ENCODE data around the gene WDR91. TPM values are rescaled to one million over a fixed set of nuclear protein-coding genes. Genes with fewer than 3 reads are reported as not detected.
A peak's percentile ranks its signal among the peaks of the same experiment; 100 is the strongest.
"Not testable (repeated sequence)": the region's sequence is repeated elsewhere in the genome, so short reads cannot be mapped to it uniquely, and the experiment has no call there.

The WDR91 gene
- total RNA-seq, 2 donors from 2014 or later: 28.0 to 32.4 TPM

GRCh38 chr7:135217645-135218509, 6.6 kb upstream of the WDR91 start:
- peak in 3 of 4 donors; percentile 57 to 67 (median 57) for DNase-seq
- H3K4me3 ChIP-seq: no peak overlapping the region
- intact Hi-C loops (cut with DNase I): no loop called here
- ATAC-seq: peak; percentile 97
- TF ChIP-seq POLR2A (IDR thresholded peaks at IDR 0.05) (no peak), CTCF (IDR thresholded peaks at IDR 0.05) (no peak)
- no peaks in the 10 kb centered on the region for H3K36me3 ChIP-seq (replicated peaks in 1 of 2; ENCODE audit: insufficient read depth in 1 of 2, low read depth in 2 of 2)
- H3K27me3 ChIP-seq: no peaks in the 10 kb centered on the region
- H3K27ac ChIP-seq: peak overlapping the region; percentile 28 to 85 (median 72)
- 23% methylated on average over 5 of the region's 5 CpGs for WGBS, 2 donors
- H3K4me1 ChIP-seq: peaks cover 18% of the 10 kb centered on the region
- H3K9me3 ChIP-seq: no peaks in the 10 kb centered on the region

GRCh38 chr7:135215698-135216097, 4.4 kb upstream of the WDR91 start:
- Histone ChIP-seq H3K4me3 (no peak overlapping the region), H3K27me3 (no peaks in the 10 kb centered on the region), H3K27ac (peak overlapping the region in 2 of 4 donors; percentile 5 to 39), H3K4me1 (peaks cover 18% of the 10 kb centered on the region), H3K9me3 (no peaks in the 10 kb centered on the region), H3K36me3 (replicated peaks in 1 of 2; ENCODE audit: insufficient read depth in 1 of 2, low read depth in 2 of 2) (no peaks in the 10 kb centered on the region)
- no peak for DNase-seq
- 72 to 88% methylated on average over 3 of the region's 3 CpGs for WGBS, 2 donors
- TF ChIP-seq CTCF (IDR thresholded peaks at IDR 0.05) (no peak), POLR2A (IDR thresholded peaks at IDR 0.05) (no peak)
- no peak for ATAC-seq
- intact Hi-C loops (cut with DNase I): no loop called here

GRCh38 chr7:135215180-135215579, 3.9 kb upstream of the WDR91 start:
- H3K27ac ChIP-seq: peak overlapping the region in 2 of 4 donors; percentile 5 to 39
- DNase-seq: no peak
- H3K4me3 ChIP-seq: no peak overlapping the region
- TF ChIP-seq CTCF (IDR thresholded peaks at IDR 0.05): no peak
- TF ChIP-seq POLR2A (IDR thresholded peaks at IDR 0.05): no peak
- no peaks in the 10 kb centered on the region for H3K27me3 ChIP-seq
- WGBS, 2 donors: 67 to 72% methylated on average over 4 of the region's 4 CpGs
- no peak for ATAC-seq
- peaks cover 22% of the 10 kb centered on the region for H3K4me1 ChIP-seq
- H3K9me3 ChIP-seq: no peaks in the 10 kb centered on the region
- intact Hi-C loops (cut with DNase I): no loop called here
- no peaks in the 10 kb centered on the region for H3K36me3 ChIP-seq (replicated peaks in 1 of 2; ENCODE audit: insufficient read depth in 1 of 2, low read depth in 2 of 2)

GRCh38 chr7:135213831-135214230, 2.5 kb upstream of the WDR91 start:
- 43 to 57% methylated on average over 2 of the region's 2 CpGs for WGBS, 2 donors
- Histone ChIP-seq H3K4me3 (no peak overlapping the region), H3K27ac (no peak overlapping the region), H3K36me3 (replicated peaks in 1 of 2; ENCODE audit: insufficient read depth in 1 of 2, low read depth in 2 of 2) (no peaks in the 10 kb centered on the region), H3K27me3 (no peaks in the 10 kb centered on the region), H3K9me3 (no peaks in the 10 kb centered on the region), H3K4me1 (peaks cover 33% of the 10 kb centered on the region)
- intact Hi-C loops (cut with DNase I): no loop called here
- ATAC-seq (no peak), DNase-seq (no peak)
- no peak for TF ChIP-seq CTCF (IDR thresholded peaks at IDR 0.05)
- TF ChIP-seq POLR2A (IDR thresholded peaks at IDR 0.05): no peak

GRCh38 chr7:135211946-135212685, 790 bp upstream of the WDR91 start:
- intact Hi-C loops (cut with DNase I): not testable (repeated sequence)

More at GRCh38 chr7:135211946-135212685, 790 bp upstream of the WDR91 start:
- not testable (repeated sequence) for ATAC-seq; H3K36me3 ChIP-seq (replicated peaks in 1 of 2; ENCODE audit: insufficient read depth in 1 of 2, low read depth in 2 of 2); H3K9me3 ChIP-seq; H3K27me3 ChIP-seq
- peak overlapping the region; percentile 13 to 74 for H3K4me3 ChIP-seq
- peaks cover 35% of the 10 kb centered on the region for H3K4me1 ChIP-seq
- WGBS, 2 donors: 45 to 48% methylated on average over 30 of the region's 30 CpGs
- DNase-seq: peak in 1 of 4 donors; percentile 46
- peak overlapping the region; percentile 63 to 96 (median 94) for H3K27ac ChIP-seq
